Karpas-422 (cell line): ENCODE data around the gene MNX1. TPM values are rescaled to one million over a fixed set of nuclear protein-coding genes. Genes with fewer than 3 reads are reported as not detected.

ENCODE experiments used
- DNase-seq: peaks from one replicate; pipeline ENCODE4 v3.0.0-alpha.2; 2015
- H2AFZ ChIP-seq: fragments of 200-600 bp; sonication (generic); 2 replicates; pipeline ENCODE4 v1.6.1; 2014; ENCODE audit warnings: antibody characterized with exemption, low read length, mixed read lengths
- H3K27ac ChIP-seq: fragments of 200-600 bp; sonication (generic); 2 replicates; pipeline ENCODE4 v1.5.1; 2014; ENCODE audit warnings: mild to moderate bottlenecking, low read length, moderate library complexity
- H3K27me3 ChIP-seq: fragments of 200-600 bp; sonication (generic); 2 replicates; pipeline ENCODE4 v1.6.1; 2014; ENCODE audit warnings: low read length, mixed read lengths
- H3K36me3 ChIP-seq: fragments of 200-600 bp; sonication (generic); 2 replicates; pipeline ENCODE4 v1.6.1; 2014; ENCODE audit warnings: low read length, mixed read lengths; ENCODE audit not compliant: insufficient read depth
- H3K4me1 ChIP-seq: fragments of 200-600 bp; sonication (generic); 2 replicates; pipeline ENCODE4 v1.6.1; 2014; ENCODE audit warnings: mild to moderate bottlenecking, low read length, mixed read lengths
- H3K4me2 ChIP-seq: fragments of 200-600 bp; sonication (generic); 2 replicates; pipeline ENCODE4 v1.6.1; 2014; ENCODE audit warnings: low read length, low read depth, mild to moderate bottlenecking; ENCODE audit not compliant: poor library complexity, severe bottlenecking
- H3K4me3 ChIP-seq: fragments of 200-600 bp; sonication (generic); 2 replicates; pipeline ENCODE4 v1.5.1; 2014; ENCODE audit warnings: mild to moderate bottlenecking, antibody characterized with exemption, low read length, mixed read lengths
- H3K79me2 ChIP-seq: fragments of 200-600 bp; sonication (generic); 2 replicates; pipeline ENCODE4 v1.6.1; 2014; ENCODE audit warnings: mild to moderate bottlenecking, low read length, mixed read lengths
- H3K9ac ChIP-seq: fragments of 200-600 bp; sonication (generic); 2 replicates; pipeline ENCODE4 v1.6.0; 2014; ENCODE audit warnings: low read length
- H3K9me2 ChIP-seq: fragments of 200-600 bp; sonication (generic), shearing (Covaris generic); replicated peaks from 2 replicates; pipeline ENCODE4 v1.6.0; 2014; ENCODE audit warnings: mild to moderate bottlenecking, low read length, moderate library complexity; ENCODE audit not compliant: insufficient read depth
- H3K9me3 ChIP-seq: fragments of 300-700, 200-600 bp; sonication (generic); 2 replicates; pipeline ENCODE4 v1.6.1; 2014; ENCODE audit warnings: low read length, mixed read lengths
- H4K20me1 ChIP-seq: fragments of 200-600 bp; sonication (generic); 2 replicates; pipeline ENCODE4 v1.6.1; 2014; ENCODE audit warnings: mild to moderate bottlenecking, antibody characterized with exemption, low read length, low read depth; ENCODE audit not compliant: insufficient read depth
- total RNA-seq: library from RNA; depleted of rRNA; stranded (reverse); fragments of >200 nt; shearing (Covaris generic); gene quantifications from 2 replicates; pipeline ENCODE4 v1.2.3, GENCODE V29; 2014; ENCODE audit warnings: low replicate concordance

The MNX1 gene
- total RNA-seq, 1 experiment from 2014 or later, result 0.22 TPM

GRCh38 chr7:157037028-157037427 lies 26.6 kb upstream of the MNX1 start:
- Histone ChIP-seq H3K4me2 (no peak overlapping the region), H3K4me1 (no peaks in the 10 kb centered on the region), H4K20me1 (no peaks in the 10 kb centered on the region), H3K36me3 (no peaks in the 10 kb centered on the region), H3K9me2 (no peaks in the 10 kb centered on the region), H3K79me2 (no peaks in the 10 kb centered on the region), H3K9me3 (no peaks in the 10 kb centered on the region), H3K27me3 (no peaks in the 10 kb centered on the region), H2AFZ (no peak overlapping the region), H3K4me3 (no peak overlapping the region), H3K27ac (no peak overlapping the region), H3K9ac (no peak overlapping the region)
- DNase-seq, result no peak

GRCh38 chr7:157035979-157036378 lies 25.5 kb upstream of the MNX1 start:
- no peaks in the 10 kb centered on the region for H3K27me3 ChIP-seq

GRCh38 chr7:157035302-157035701 lies 24.8 kb upstream of the MNX1 start:
- H3K79me2 ChIP-seq, result no peaks in the 10 kb centered on the region
- H3K27me3 ChIP-seq, result no peaks in the 10 kb centered on the region
- DNase-seq, result no peak
- H4K20me1 ChIP-seq, result no peaks in the 10 kb centered on the region
- no peak overlapping the region for H2AFZ ChIP-seq
- H3K9me2 ChIP-seq, result no peaks in the 10 kb centered on the region
- H3K36me3 ChIP-seq, result no peaks in the 10 kb centered on the region
- H3K4me2 ChIP-seq, result no peak overlapping the region
- no peaks in the 10 kb centered on the region for H3K9me3 ChIP-seq
- no peak overlapping the region for H3K9ac ChIP-seq
- no peak overlapping the region for H3K27ac ChIP-seq
- no peaks in the 10 kb centered on the region for H3K4me1 ChIP-seq
- H3K4me3 ChIP-seq, result no peak overlapping the region

More at GRCh38 chr7:157035979-157036378, 25.5 kb upstream of the MNX1 start:
- Histone ChIP-seq H4K20me1 (no peaks in the 10 kb centered on the region), H3K9me3 (no peaks in the 10 kb centered on the region), H3K4me1 (no peaks in the 10 kb centered on the region), H2AFZ (no peak overlapping the region), H3K4me3 (no peak overlapping the region), H3K4me2 (no peak overlapping the region), H3K9ac (no peak overlapping the region), H3K27ac (no peak overlapping the region), H3K36me3 (no peaks in the 10 kb centered on the region), H3K79me2 (no peaks in the 10 kb centered on the region), H3K9me2 (no peaks in the 10 kb centered on the region)
- no peak for DNase-seq

GRCh38 chr7:157033483-157034473 lies 23.3 kb upstream of the MNX1 start:
- DNase-seq, result no peak
- H4K20me1 ChIP-seq, result no peaks in the 10 kb centered on the region
- H3K36me3 ChIP-seq, result no peaks in the 10 kb centered on the region
- no peak overlapping the region for H2AFZ ChIP-seq
- H3K9me3 ChIP-seq, result no peaks in the 10 kb centered on the region
- no peak overlapping the region for H3K27ac ChIP-seq
- H3K9ac ChIP-seq, result no peak overlapping the region
- no peaks in the 10 kb centered on the region for H3K27me3 ChIP-seq
- H3K4me3 ChIP-seq, result no peak overlapping the region
- H3K4me1 ChIP-seq, result no peaks in the 10 kb centered on the region
- no peaks in the 10 kb centered on the region for H3K79me2 ChIP-seq
- no peaks in the 10 kb centered on the region for H3K9me2 ChIP-seq
- H3K4me2 ChIP-seq, result no peak overlapping the region

GRCh38 chr7:157032644-157033482 lies 22.4 kb upstream of the MNX1 start:
- H2AFZ ChIP-seq, result no peak overlapping the region
- no peaks in the 10 kb centered on the region for H3K4me1 ChIP-seq
- H3K79me2 ChIP-seq, result no peaks in the 10 kb centered on the region
- no peak overlapping the region for H3K4me3 ChIP-seq
- H4K20me1 ChIP-seq, result no peaks in the 10 kb centered on the region
- H3K4me2 ChIP-seq, result no peak overlapping the region
- no peak for DNase-seq
- no peaks in the 10 kb centered on the region for H3K9me3 ChIP-seq
- H3K9ac ChIP-seq, result no peak overlapping the region
- no peaks in the 10 kb centered on the region for H3K27me3 ChIP-seq
- no peak overlapping the region for H3K27ac ChIP-seq
- no peaks in the 10 kb centered on the region for H3K36me3 ChIP-seq
- H3K9me2 ChIP-seq, result no peaks in the 10 kb centered on the region

GRCh38 chr7:157032128-157032527 lies 21.7 kb upstream of the MNX1 start:
- no peaks in the 10 kb centered on the region for H3K36me3 ChIP-seq
- no peaks in the 10 kb centered on the region for H3K79me2 ChIP-seq
- no peaks in the 10 kb centered on the region for H3K9me3 ChIP-seq
- no peaks in the 10 kb centered on the region for H4K20me1 ChIP-seq
- DNase-seq, result no peak
- no peak overlapping the region for H2AFZ ChIP-seq
- no peak overlapping the region for H3K27ac ChIP-seq
- H3K9ac ChIP-seq, result no peak overlapping the region
- H3K27me3 ChIP-seq, result no peaks in the 10 kb centered on the region
- H3K4me1 ChIP-seq, result no peaks in the 10 kb centered on the region
- H3K4me3 ChIP-seq, result no peak overlapping the region
- H3K4me2 ChIP-seq, result no peak overlapping the region
- H3K9me2 ChIP-seq, result no peaks in the 10 kb centered on the region

- H3K9ac ChIP-seq, result no peak overlapping the region
- no peaks in the 10 kb centered on the region for H3K4me1 ChIP-seq
- no peaks in the 10 kb centered on the region for H3K9me3 ChIP-seq
- no peaks in the 10 kb centered on the region for H3K27me3 ChIP-seq
- DNase-seq, result no peak
- H3K4me2 ChIP-seq, result no peak overlapping the region
- no peak overlapping the region for H3K4me3 ChIP-seq
- no peak overlapping the region for H2AFZ ChIP-seq
- H3K79me2 ChIP-seq, result no peaks in the 10 kb centered on the region
- H3K27ac ChIP-seq, result no peak overlapping the region
- no peaks in the 10 kb centered on the region for H3K9me2 ChIP-seq
- H4K20me1 ChIP-seq, result no peaks in the 10 kb centered on the region
- H3K36me3 ChIP-seq, result no peaks in the 10 kb centered on the region
Observed at GRCh38 chr7:157028199-157028903, 17.9 kb upstream of the MNX1 start.
